ENCODE results near the gene SPOCK2. TPM values are rescaled to one million over a fixed set of nuclear protein-coding genes. Genes with fewer than 3 reads are reported as not detected.
"Not testable (repeated sequence)": the region's sequence is repeated elsewhere in the genome, so short reads cannot be mapped to it uniquely, and the experiment has no call there.

SPOCK2 gene
- total RNA-seq, 1 donor = under 0.01 TPM

DNA sequence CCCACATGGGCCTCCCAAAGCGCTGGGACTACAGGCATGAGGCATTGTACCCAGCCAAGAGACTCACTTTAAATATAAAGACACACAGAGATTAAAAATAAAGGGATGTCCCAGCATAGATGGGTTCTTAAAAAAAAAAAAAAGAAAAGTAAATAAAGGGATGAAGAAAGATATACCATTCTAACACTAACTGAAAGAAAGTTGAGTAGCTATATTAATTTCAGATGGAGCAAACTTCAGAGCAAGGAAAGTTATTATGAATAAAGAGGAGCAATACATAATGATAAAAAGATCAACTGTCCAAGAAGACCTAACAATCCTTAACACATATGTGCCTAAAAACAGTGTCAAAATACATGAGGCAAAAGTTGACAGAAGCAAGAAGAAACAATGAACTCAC lies 33.0 kb upstream of the SPOCK2 start:
- no peak overlapping the region for H3K4me3 ChIP-seq (ENCODE audit: low read depth, low read length)
- TF ChIP-seq, protein P1, sequence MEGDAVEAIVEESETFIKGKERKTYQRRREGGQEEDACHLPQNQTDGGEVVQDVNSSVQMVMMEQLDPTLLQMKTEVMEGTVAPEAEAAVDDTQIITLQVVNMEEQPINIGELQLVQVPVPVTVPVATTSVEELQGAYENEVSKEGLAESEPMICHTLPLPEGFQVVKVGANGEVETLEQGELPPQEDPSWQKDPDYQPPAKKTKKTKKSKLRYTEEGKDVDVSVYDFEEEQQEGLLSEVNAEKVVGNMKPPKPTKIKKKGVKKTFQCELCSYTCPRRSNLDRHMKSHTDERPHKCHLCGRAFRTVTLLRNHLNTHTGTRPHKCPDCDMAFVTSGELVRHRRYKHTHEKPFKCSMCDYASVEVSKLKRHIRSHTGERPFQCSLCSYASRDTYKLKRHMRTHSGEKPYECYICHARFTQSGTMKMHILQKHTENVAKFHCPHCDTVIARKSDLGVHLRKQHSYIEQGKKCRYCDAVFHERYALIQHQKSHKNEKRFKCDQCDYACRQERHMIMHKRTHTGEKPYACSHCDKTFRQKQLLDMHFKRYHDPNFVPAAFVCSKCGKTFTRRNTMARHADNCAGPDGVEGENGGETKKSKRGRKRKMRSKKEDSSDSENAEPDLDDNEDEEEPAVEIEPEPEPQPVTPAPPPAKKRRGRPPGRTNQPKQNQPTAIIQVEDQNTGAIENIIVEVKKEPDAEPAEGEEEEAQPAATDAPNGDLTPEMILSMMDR (IDR thresholded peaks at IDR 0.05; ENCODE audit: insufficient read depth, low read depth, low read length) = no peak
- no peak for DNase-seq (ENCODE audit: low read depth)

DNA sequence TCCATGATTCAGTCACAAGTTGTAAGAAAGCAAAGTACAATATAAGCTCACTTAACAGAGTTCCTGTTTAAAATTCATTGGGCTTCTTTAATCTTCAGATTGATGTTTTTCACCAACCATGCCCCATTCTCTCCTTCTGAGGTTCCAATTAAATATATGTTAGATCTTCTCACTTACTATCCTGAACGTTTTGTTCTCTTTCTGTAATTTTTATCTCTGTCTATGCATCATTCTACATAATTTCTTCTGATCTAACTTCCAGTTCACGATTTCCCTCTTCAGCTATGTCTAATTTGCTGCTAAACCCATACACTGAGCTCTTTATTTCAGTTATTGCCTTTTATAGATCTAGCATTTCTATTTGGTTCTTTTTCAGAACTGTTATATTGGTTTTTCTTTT lies 28.0 kb upstream of the SPOCK2 start:
- no peak overlapping the region for H3K4me3 ChIP-seq (ENCODE audit: low read depth, low read length)
- TF ChIP-seq, protein P1 (IDR thresholded peaks at IDR 0.05; ENCODE audit: insufficient read depth, low read depth, low read length) = no peak
- no peak for DNase-seq (ENCODE audit: low read depth)

DNA sequence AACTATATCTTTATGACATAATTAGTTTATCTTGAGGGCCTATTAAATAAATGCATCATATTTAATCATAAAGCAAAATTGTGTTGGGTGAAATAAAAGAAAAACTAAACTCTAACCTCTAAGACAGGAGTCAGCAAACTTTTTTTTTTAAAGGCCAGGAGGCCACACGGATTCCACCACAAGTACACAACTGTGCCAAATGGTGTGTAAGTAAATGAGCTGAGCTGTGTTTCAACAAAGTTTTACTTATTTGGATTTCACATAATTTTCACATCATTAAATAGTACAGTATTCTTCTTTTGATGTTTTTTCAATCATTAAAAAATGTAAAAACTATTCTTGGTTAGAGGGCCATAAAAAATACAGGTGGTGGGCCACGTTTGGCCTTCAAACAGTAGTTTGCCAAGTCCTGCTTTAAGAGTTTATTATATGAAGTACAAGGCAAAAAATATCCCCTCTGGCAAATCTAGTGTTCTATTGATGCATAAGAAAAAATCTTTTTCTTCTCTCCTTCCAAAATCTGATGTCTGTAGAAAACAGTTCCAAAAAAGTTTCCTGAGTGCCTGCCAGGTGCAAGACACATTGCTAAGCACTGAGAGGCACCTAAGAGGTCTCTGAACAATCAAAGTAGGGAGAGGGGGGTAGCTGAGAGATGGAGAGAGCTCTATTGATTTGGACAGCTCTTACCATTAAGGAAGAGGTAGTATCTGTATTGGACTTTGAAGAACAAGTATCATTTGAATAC lies 26.5 kb upstream of the SPOCK2 start:
- H3K4me3 ChIP-seq (ENCODE audit: low read depth, low read length) = no peak overlapping the region
- no peak for DNase-seq (ENCODE audit: low read depth)
- TF ChIP-seq, protein P1 (IDR thresholded peaks at IDR 0.05; ENCODE audit: insufficient read depth, low read depth, low read length) = no peak

DNA sequence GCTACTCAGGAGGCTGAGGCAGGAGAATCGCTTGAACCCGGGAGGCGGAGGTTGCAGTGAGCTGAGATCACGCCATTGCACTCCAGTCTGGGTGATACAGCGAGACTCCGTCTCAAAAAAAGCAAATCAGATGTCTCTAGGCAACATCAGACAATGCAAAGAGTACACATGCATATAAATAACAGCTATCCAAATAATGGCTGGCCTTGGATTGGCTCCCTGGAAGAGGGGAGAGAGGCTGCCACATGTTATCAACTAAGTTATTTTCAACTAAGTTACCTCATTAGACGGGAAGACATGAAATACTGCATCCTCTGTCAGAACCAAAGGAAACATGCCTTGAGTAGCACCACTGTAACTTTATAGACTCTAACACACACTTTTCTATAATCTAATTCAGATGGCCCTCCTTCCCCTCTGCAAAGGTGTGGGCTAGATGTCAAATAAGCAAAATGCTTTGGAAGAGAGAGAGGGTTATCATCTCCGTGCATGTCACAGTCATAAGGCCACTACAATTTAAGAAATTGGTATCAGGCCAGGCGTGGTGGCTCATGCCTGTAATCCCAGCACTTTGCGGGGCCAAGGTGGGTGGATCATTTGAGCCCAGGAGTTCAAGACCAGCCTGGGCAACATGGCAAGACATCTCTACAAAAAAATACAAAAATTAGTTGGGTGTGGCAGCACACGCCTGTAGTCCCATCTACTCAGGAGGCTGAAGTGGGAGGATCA lies 22.5 kb upstream of the SPOCK2 start:
- no peak for DNase-seq (ENCODE audit: low read depth)
- TF ChIP-seq, protein P1 (IDR thresholded peaks at IDR 0.05; ENCODE audit: insufficient read depth, low read depth, low read length) = no peak

DNA sequence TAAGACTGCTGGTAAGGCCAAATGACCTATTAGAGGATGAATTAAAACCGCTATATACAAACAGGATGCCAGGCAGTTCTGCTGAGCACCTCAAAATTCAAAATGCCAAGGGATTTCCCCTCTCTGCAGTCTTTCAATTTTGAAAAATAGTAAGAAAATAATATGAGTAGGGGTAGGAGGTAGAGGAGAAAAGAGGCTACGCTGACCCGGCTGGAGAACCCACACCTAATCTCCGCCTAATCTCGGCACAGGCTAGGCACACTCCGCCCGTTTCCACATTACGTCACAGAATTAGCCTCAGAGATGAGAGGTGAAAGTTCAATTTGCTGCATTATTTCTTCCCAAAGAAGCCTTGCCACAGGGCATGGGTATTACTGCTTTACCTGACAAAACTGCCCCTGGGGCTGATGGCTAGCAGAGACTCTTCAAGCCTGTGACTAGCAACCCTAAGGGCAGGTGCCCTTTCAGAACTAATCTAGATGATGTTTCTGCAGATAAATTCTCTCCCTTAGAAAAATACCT lies 21.3 kb upstream of the SPOCK2 start:
- DNase-seq (ENCODE audit: low read depth) = no peak
- TF ChIP-seq, protein P1 (IDR thresholded peaks at IDR 0.05; ENCODE audit: insufficient read depth, low read depth, low read length) = no peak
- H3K4me3 ChIP-seq (ENCODE audit: low read depth, low read length) = no peak overlapping the region

More for the DNA sequence above, 22.5 kb upstream of the SPOCK2 start:
- no peak overlapping the region for H3K4me3 ChIP-seq (ENCODE audit: low read depth, low read length)

DNA sequence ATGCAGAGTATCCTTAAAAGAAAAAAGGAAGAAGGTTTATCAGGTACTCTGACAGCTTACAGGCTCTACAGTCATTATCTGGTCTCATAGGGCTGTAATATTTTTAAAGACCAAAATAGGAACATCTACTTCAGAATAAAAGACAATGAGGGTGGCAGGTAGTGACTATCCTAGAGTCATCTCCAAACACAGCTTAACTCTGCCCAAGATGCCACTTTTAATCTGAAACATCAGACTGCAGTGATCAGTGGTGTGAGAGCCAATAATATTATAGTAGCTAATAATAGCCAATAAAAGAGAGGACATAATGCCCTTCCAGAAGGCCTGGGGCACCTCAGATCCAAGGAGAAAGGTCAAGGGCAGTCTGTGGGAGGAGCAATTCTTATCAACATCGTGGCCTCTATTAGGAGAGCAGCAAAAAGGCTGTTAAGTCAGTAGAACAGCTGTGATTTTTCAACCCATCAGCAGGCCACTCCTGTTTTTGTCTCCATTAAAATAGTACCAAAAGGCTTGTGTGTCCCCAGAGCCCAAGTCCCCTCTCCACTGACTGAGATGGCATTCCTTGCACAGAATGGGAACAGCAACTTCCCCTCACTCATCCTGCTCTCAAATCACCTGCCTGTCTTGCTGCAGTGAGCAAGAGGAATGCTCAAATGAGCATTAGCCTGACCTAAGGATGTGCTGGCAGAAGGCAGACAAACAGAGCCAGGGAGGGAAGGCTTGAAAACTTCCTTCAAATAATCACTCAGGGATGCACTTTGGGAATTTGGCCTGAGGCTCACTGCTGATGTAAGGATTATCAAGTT lies 20.7 kb upstream of the SPOCK2 start:
- TF ChIP-seq, protein P1 (IDR thresholded peaks at IDR 0.05; ENCODE audit: insufficient read depth, low read depth, low read length) = no peak
- DNase-seq (ENCODE audit: low read depth) = no peak
- H3K4me3 ChIP-seq (ENCODE audit: low read depth, low read length) = no peak overlapping the region

DNA sequence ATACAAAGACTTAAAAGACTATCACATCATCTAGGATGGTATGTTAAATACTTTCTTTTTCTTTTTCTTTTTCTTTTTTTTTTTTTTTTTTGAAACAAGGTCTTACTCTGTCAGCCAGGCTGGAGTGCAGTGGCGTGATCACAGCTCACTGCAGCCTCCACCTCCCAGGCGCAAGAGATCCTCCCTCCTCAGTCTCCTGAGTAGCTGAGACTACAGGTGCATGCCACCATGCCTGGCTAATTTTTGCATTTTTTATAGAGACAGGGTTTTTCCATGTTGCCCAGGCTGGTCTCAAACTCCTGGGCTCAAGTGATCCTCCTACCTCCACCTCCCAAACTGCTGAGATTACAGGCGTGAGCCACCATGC lies 19.6 kb upstream of the SPOCK2 start:
- DNase-seq (ENCODE audit: low read depth); H3K4me3 ChIP-seq (ENCODE audit: low read depth, low read length): not testable (repeated sequence)
